BLaER1 treated with 17β-estradiol and CSF1 and Interleukin-3, amounts not matched to agents 10 nM and 100 nM (cell line): ENCODE results near the gene PPHLN1.

Experiments
- H3K27ac ChIP-seq, 11 experiments: shearing (Covaris generic); formaldehyde crosslinking; 2 replicates each; pipeline ENCODE4 v1.8.1; 2022
- H3K27me3 ChIP-seq, 11 experiments: shearing (Covaris generic); formaldehyde crosslinking; 2 replicates each; pipeline ENCODE4 v1.8.1; 2022
- H3K36me3 ChIP-seq, 11 experiments: shearing (Covaris generic); formaldehyde crosslinking; 2 replicates each; pipeline ENCODE4 v1.8.1; 2022
- H3K4me1 ChIP-seq, 10 experiments: shearing (Covaris generic); formaldehyde crosslinking; 2 replicates each; pipeline ENCODE4 v1.8.1; 2022
- H3K4me2 ChIP-seq, 11 experiments: shearing (Covaris generic); formaldehyde crosslinking; 2 replicates each; pipeline ENCODE4 v1.8.1; 2022
- H3K4me3 ChIP-seq, 10 experiments: shearing (Covaris generic); formaldehyde crosslinking; 2 replicates each; pipeline ENCODE4 v1.8.1; 2022
- H3K9ac ChIP-seq, 11 experiments: shearing (Covaris generic); formaldehyde crosslinking; 2 replicates each; pipeline ENCODE4 v1.8.1; 2022
- H3K9me3 ChIP-seq, 11 experiments: shearing (Covaris generic); formaldehyde crosslinking; replicated peaks in 1 of 11; 2 replicates each; pipeline ENCODE4 v1.8.1; 2022
- H4K20me1 ChIP-seq, 11 experiments: shearing (Covaris generic); formaldehyde crosslinking; 2 replicates each; pipeline ENCODE4 v1.8.1; 2022
- Cebpa-rat ChIP-seq, 11 experiments: shearing (Covaris generic); IDR thresholded peaks; 2 replicates each; pipeline ENCODE4 v1.8.1; 2022

PPHLN1 gene

DNA sequence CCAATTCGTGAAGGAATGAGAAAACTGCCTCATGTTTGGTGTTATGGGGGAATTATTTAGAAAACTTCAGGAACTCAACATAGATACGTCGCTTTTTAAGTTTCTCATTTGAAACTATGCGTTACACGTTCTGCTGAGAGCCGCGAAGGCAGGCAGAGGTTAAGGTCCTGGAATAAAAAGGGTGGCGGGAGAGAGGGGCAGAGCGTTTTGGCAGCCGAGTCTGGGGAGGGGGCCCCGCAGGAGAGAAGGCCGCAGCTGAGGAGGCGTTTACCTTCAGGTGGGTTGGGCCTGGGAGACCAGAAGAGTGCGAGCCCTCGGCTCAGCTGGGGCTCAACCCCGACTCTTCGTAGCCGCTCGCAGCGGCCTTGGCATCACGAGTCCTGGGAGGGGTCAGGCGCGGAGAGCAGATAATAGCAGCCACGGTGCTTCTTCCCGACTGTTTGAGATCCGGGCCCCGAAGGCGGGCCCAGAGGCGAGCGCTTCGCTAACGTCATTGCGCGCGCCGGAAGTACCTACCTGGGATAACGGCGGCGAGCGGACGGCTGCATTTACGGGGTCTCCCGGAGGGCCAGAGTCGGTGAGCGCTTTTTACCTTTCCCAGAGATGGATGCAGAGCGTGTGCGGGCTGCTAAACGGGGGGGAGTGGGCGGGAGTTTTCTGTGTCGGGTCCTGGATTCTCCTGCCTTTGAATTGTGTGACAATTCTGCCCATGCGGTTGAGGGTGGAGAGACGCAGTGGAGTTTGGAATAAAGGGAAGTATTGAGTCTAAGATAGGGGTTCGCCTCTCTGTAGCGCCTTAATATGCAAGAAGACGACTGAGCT lies at the start of gene PPHLN1, which contains the start of gene ZCRB1:
TSS of gene PPHLN1 (plus strand) at position 515 of the 822 bp plus-strand sequence. CDS start 9,736 bp downstream, outside the sequence.
TSS of gene ZCRB1 (minus strand) at position 442 of the 822 bp plus-strand sequence. CDS start 1,992 bp downstream, outside the sequence.
- no peak for TF ChIP-seq Cebpa-rat (IDR thresholded peaks at IDR 0.05)
- Histone ChIP-seq H3K4me1 (peaks cover 19 to 35% (median 32%) of the 10 kb centered on the region in 10 experiments), H3K4me2 (peak within 1 kb of the TSS; percentile 88 to 99 (median 96)), H3K9me3 (no peaks in the 10 kb centered on the region), H3K4me3 (peak within 1 kb of the TSS; percentile 67 to 93 (median 78)), H3K36me3 (peaks cover 3 to 30% (median 9%) of the 10 kb centered on the region in 11 experiments; a peak in 11 of 22 replicates), H4K20me1 (peaks cover 15 to 47% (median 42%) of the 10 kb centered on the region in 11 experiments; a peak in 20 of 22 replicates), H3K27me3 (no peaks in the 10 kb centered on the region), H3K27ac (peak within 1 kb of the TSS; percentile 80 to 90 (median 86)), H3K9ac (peak within 1 kb of the TSS; percentile 81 to 92 (median 90))

- Histone ChIP-seq H3K36me3 (no peaks in the 10 kb centered on the region), H3K4me2 (no peak overlapping the region), H3K4me1 (peaks cover 0 to 5% (median 0%) of the 10 kb centered on the region in 10 experiments; a peak in 2 of 20 replicates), H4K20me1 (no peaks in the 10 kb centered on the region), H3K4me3 (no peak overlapping the region), H3K27me3 (no peaks in the 10 kb centered on the region), H3K9ac (no peak overlapping the region), H3K9me3 (peaks cover 4 to 16% (median 14%) of the 10 kb centered on the region in 11 experiments; a peak in 19 of 22 replicates), H3K27ac (no peak overlapping the region)
- TF ChIP-seq Cebpa-rat (IDR thresholded peaks at IDR 0.05) = no peak
These were observed 48.4 kb upstream of the PPHLN1 start for GRCh38 chr12:42277396-42278127.

GRCh38 chr12:42278128-42278510 lies 47.8 kb upstream of the PPHLN1 start:
- no peak overlapping the region for H3K9ac ChIP-seq
- no peaks in the 10 kb centered on the region for H3K27me3 ChIP-seq

GRCh38 chr12:42281278-42281677 lies 44.7 kb upstream of the PPHLN1 start:
- Histone ChIP-seq H4K20me1 (no peaks in the 10 kb centered on the region), H3K4me3 (no peak overlapping the region), H3K4me2 (no peak overlapping the region), H3K27ac (no peak overlapping the region), H3K36me3 (no peaks in the 10 kb centered on the region), H3K9ac (no peak overlapping the region), H3K9me3 (no peaks in the 10 kb centered on the region), H3K27me3 (no peaks in the 10 kb centered on the region), H3K4me1 (peaks cover 0 to 20% (median 8%) of the 10 kb centered on the region in 10 experiments; a peak in 13 of 20 replicates)
- no peak for TF ChIP-seq Cebpa-rat (IDR thresholded peaks at IDR 0.05)

More at GRCh38 chr12:42278128-42278510, 47.8 kb upstream of the PPHLN1 start:
- peaks cover 0 to 5% (median 0%) of the 10 kb centered on the region in 10 experiments; a peak in 3 of 20 replicates for H3K4me1 ChIP-seq
- no peak overlapping the region for H3K4me3 ChIP-seq
- H3K27ac ChIP-seq = no peak overlapping the region
- TF ChIP-seq Cebpa-rat (IDR thresholded peaks at IDR 0.05) = no peak
- no peaks in the 10 kb centered on the region for H3K36me3 ChIP-seq
- H3K9me3 ChIP-seq = peaks cover 0 to 10% (median 9%) of the 10 kb centered on the region in 11 experiments; a peak in 15 of 22 replicates
- no peaks in the 10 kb centered on the region for H4K20me1 ChIP-seq
- H3K4me2 ChIP-seq = no peak overlapping the region

DNA sequence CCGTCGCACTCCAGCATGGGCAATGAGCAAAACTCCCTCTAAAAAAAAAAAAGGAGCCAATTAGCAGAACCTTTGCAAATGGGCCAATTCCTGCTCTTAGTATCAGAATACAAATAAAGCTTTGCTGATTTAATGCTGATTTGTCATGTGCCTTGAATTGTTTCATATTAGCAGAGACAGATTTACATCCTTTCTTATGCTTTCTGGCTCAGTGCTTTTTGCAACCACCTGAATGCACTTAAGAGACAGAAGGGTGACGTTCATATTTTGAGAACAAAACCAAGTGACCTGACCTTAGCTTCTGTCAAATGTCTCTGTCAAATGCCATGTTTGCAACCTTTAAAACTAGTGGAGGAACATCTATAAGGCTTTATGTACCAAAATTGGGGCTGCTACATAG lies 44.1 kb upstream of the PPHLN1 start:
- no peak for TF ChIP-seq Cebpa-rat (IDR thresholded peaks at IDR 0.05)
- Histone ChIP-seq H3K9ac (no peak overlapping the region), H3K4me2 (no peak overlapping the region), H3K27ac (no peak overlapping the region), H3K36me3 (no peaks in the 10 kb centered on the region), H3K27me3 (no peaks in the 10 kb centered on the region), H3K4me1 (peaks cover 0 to 20% (median 8%) of the 10 kb centered on the region in 10 experiments; a peak in 13 of 20 replicates), H3K4me3 (no peak overlapping the region), H4K20me1 (no peaks in the 10 kb centered on the region), H3K9me3 (no peaks in the 10 kb centered on the region)

DNA sequence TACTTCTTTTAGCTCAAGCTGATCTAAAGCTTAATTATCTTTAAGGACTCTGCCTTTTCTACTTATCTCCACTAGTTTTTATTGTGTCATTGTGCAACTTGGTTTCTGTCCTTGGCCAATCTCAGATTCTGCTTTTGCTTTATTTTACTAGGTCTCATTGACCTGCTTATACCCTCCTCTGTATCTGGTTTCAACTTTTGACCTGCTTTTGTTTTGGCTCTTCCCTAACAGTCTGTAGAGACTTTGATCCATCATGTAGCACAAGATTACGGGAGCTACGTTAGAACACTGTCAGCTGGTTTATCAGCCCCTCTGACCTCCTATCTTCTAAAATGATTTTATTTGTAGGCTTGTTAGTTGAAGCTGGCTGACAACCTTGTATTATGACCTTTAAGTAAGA lies 43.7 kb upstream of the PPHLN1 start:
- H3K27ac ChIP-seq = no peak overlapping the region
- H3K4me3 ChIP-seq = no peak overlapping the region
- TF ChIP-seq Cebpa-rat (IDR thresholded peaks at IDR 0.05) = no peak
- H3K4me1 ChIP-seq = peaks cover 0 to 20% (median 8%) of the 10 kb centered on the region in 10 experiments; a peak in 13 of 20 replicates
- H3K9ac ChIP-seq = no peak overlapping the region
- no peaks in the 10 kb centered on the region for H4K20me1 ChIP-seq
- H3K9me3 ChIP-seq = no peaks in the 10 kb centered on the region
- no peaks in the 10 kb centered on the region for H3K36me3 ChIP-seq
- H3K27me3 ChIP-seq = no peaks in the 10 kb centered on the region
- no peak overlapping the region for H3K4me2 ChIP-seq

GRCh38 chr12:42283739-42284138 lies 42.2 kb upstream of the PPHLN1 start:
- no peaks in the 10 kb centered on the region for H3K36me3 ChIP-seq
- H3K9me3 ChIP-seq = no peaks in the 10 kb centered on the region
- peaks cover 0 to 20% (median 8%) of the 10 kb centered on the region in 10 experiments; a peak in 13 of 20 replicates for H3K4me1 ChIP-seq
- H3K27me3 ChIP-seq = no peaks in the 10 kb centered on the region
- no peaks in the 10 kb centered on the region for H4K20me1 ChIP-seq
- H3K9ac ChIP-seq = no peak overlapping the region
- peak overlapping the region in 5 of 11 experiments; percentile 41 to 66 (median 43); a peak in 9 of 22 replicates for H3K4me2 ChIP-seq
- no peak overlapping the region for H3K27ac ChIP-seq
- H3K4me3 ChIP-seq = no peak overlapping the region
- TF ChIP-seq Cebpa-rat (IDR thresholded peaks at IDR 0.05) = peak in 4 of 11 experiments; percentile 14 to 53 (median 36); a peak in 3 of 22 replicates

DNA sequence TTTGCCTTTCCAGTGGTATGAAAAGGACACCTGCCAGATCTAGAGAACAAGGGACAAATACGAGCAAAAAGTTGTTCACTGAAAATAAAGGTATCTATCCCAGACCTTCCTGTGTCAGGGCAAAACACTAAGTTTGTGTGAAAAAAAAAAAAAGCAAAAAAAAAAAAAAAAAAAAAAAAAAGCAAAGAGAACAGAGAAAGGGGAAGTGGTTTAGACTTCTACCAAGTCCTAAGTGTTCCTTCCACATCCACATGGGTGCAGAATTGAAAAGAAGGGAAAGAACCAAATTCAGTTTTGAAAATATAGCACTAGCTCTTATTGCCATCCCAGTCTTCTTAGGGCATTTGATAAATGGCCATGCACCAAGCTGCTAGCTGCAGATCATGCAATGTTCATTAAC lies 41.8 kb upstream of the PPHLN1 start:
- Histone ChIP-seq H3K27me3 (no peaks in the 10 kb centered on the region), H3K27ac (no peak overlapping the region), H3K4me3 (no peak overlapping the region), H3K4me1 (peaks cover 0 to 20% (median 8%) of the 10 kb centered on the region in 10 experiments; a peak in 13 of 20 replicates), H3K36me3 (no peaks in the 10 kb centered on the region), H4K20me1 (no peaks in the 10 kb centered on the region), H3K4me2 (peak overlapping the region in 5 of 11 experiments; percentile 41 to 66 (median 43); a peak in 9 of 22 replicates), H3K9ac (no peak overlapping the region), H3K9me3 (no peaks in the 10 kb centered on the region)
- TF ChIP-seq Cebpa-rat (IDR thresholded peaks at IDR 0.05) = no peak

DNA sequence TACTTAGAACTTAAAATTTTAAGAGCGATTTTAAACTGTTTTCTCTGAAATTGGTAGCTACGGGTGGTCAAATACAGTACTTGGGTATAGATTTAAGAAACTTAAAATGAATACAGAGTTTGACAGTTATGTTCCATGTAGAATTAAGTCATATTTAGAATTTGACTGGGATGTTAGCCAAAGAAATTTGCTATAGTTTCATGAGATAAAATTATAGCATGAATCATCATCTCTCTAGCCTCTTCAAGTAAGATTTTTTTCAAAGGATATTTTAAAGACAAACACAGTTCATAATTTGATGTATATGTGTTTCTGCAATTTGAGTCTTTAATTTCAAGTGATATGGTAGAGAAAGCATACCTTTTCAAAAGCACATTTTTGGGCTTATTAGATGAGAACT lies 41.1 kb upstream of the PPHLN1 start:
- Histone ChIP-seq H4K20me1 (no peaks in the 10 kb centered on the region), H3K36me3 (no peaks in the 10 kb centered on the region), H3K9ac (no peak overlapping the region), H3K4me3 (no peak overlapping the region), H3K4me2 (no peak overlapping the region), H3K27ac (no peak overlapping the region), H3K27me3 (no peaks in the 10 kb centered on the region), H3K4me1 (peaks cover 0 to 20% (median 8%) of the 10 kb centered on the region in 10 experiments; a peak in 13 of 20 replicates), H3K9me3 (no peaks in the 10 kb centered on the region)
- TF ChIP-seq Cebpa-rat (IDR thresholded peaks at IDR 0.05) = no peak
